AG08395 (cell line): Measurements from ENCODE around the gene C4orf33.
"Not testable (repeated sequence)": the region's sequence is repeated elsewhere in the genome, so short reads cannot be mapped to it uniquely, and the experiment has no call there.

ENCODE experiments used
- DNase-seq: peaks from one replicate; pipeline ENCODE4 v3.0.0; 2012; ENCODE audit warnings: mixed read lengths, low spot score

C4orf33 gene

GRCh38 chr4:129095811-129096454 lies at the start of gene C4orf33:
TSS of gene C4orf33 (plus strand) at chr4:129096152. CDS start at chr4:129102611, 6,459 bp downstream.
- peak; percentile 75 for DNase-seq

GRCh38 chr4:129059028-129059427 lies 36.9 kb upstream of the C4orf33 start:
- no peak for DNase-seq

DNA sequence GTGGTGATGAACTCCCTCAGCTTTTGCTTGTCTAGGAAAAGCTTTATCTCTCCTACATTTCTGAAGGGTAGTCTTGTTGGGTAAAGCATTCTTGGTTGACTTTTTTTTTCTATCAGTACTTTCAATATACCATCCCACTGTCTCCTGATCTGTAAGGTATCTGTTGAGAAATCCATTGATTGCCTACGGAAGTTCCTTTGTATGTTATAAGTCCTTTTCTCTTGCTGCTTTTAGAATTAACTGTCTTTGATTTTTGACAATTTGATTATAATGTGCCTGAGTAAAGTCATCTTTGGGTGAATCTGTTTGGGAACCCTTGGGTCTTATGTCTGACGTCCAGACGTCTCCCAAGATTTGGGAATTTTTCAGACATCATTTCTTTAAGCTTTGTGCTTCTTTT lies 33.4 kb upstream of the C4orf33 start:
- DNase-seq = no peak

- no peak for DNase-seq
Observed at GRCh38 chr4:129063640-129064039, 32.3 kb upstream of the C4orf33 start.

- peak; percentile 38 for DNase-seq
Observed at GRCh38 chr4:129064717-129065116, 31.2 kb upstream of the C4orf33 start.

DNA sequence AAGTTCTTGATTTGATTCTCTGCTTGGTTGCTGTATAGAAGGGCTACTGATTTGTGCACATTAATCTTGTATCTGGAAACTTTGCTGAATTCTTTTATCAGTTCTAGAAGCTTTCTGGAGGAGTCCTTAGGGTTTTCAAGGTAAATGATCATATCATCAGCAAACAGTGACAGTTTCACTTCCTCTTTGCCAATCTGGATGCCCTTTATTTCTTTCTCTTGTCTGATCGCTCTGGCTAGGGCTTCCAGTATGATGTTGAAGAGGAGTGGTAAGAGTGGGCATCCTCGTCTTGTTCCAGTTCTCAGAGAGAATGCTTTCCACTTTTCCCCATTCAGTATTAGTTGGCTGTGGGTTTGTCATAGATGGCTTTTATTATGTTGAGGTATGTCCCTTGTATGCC lies 26.4 kb upstream of the C4orf33 start:
- DNase-seq = not testable (repeated sequence)

DNA sequence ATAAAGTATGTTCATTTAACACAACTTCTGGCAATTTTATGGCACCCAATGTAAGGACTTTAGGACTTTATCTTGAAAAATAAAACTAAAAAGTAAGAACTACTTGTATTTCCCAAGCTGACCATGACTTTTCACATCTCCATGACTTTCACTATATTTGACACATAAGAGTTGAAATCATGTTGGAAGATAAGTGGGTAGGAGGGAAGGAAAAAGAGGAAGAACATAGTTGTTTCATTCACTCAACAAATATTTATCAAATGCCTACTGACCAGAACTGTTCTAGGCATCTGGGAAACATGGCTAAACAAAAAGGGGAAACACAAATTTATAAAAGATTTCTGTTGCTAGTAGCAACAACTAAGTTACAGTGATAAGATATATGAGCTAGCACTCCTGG lies 18.6 kb upstream of the C4orf33 start:
- DNase-seq = no peak

DNA sequence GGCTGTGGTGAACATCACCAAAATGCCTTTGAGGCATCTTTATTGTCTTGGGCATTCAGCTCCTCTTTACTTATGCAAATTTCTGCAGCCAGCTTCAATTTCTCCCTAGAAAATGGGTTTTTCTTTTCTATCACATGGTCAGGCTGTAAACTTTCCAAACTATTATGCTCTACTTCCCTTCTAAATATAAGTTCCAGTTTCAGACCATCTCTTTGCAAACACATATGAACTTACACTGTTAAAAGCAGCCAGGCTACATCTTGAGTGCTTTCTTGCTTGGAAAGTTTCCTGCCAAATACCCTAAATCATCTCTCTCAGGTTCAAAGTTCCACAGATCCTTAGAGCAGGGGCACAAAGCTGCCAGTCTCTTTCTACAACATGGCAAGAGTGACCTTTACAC lies 15.8 kb upstream of the C4orf33 start:
- DNase-seq = no peak

GRCh38 chr4:129082302-129082701 lies 13.7 kb upstream of the C4orf33 start:
- DNase-seq = no peak

GRCh38 chr4:129085472-129085871 lies 10.5 kb upstream of the C4orf33 start:
- no peak for DNase-seq

DNA sequence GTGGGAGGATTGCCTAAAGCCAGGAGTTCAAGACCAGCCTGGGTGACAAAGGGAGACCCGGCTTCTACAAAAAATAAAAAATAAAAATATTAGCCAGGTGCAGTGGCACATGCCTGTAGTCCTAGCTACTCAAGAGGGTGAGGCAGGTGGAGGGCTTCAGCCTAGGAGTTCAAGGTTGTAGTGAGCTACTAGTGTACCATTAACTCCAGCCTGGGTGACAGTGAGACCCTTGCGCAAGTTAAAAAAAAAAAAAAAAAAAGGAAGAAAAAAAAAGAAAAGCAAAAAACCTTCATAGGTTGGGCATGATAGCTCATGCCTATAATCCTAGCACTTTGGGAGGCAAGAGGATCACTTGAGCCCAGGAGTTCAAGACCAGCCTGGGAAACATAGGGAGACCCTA lies 8.4 kb upstream of the C4orf33 start:
- no peak for DNase-seq

- DNase-seq = peak; percentile 18
Observed at GRCh38 chr4:129092631-129093190, 3.2 kb upstream of the C4orf33 start.

DNA sequence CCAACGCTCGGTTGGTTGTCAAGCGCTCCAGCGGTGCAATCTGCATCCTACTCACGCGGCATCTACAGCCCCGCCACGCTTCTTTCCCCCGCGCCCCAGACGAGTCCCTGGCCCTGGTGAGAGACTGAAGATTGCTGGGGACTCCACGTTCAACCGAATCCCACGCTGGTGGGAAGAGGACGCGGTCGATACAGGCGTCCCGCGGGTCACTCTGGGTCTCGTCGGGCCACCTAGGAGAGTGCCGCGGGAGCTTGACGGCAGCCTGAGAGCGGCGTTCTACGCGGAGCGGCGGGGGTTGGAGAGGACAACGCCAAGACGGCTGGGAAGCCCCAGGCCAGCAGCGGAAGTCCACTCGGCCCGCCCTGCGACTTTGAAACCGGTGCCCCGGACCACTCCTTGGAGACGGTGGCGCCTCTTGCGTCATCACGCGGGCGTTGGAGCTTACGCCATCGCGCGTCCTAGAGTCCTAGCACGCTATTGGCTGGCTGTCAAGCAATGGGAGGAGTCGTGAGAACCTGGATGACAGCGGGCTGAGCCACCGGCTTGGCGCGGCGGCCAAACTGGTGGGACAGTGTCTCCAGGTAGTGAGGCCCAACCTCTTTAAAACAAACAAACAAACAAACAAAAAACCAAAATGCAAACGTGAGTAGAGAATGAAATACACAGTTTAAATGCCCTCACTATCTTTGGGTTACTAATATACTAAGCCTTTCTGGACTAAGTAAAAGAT lies 2.6 kb upstream of the C4orf33 start, which contains the start of gene SCLT1:
SCLT1 (minus strand) TSS at position 349 of the 730 bp plus-strand sequence. CDS start 436 bp downstream, outside the sequence.
- DNase-seq = peak; percentile 97

DNA sequence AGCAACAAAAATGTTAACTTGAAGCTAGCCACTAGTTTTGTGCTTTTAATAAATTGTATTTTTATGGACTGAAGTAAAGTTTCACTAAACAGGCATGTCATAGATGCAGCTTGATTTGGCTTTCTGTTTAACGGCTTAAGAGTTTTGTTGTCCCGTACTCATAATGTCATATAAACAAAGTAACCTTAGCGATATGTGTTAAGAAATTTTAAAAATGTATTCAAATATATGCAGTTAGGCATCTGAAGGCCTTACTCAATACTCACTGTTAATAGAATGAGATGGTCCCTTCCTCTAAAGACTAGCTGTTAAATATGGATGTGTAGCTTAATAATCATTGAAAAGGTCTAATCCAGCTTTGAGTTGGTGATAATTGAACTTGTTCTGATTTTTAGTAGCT lies 1.6 kb upstream of the C4orf33 start:
- DNase-seq = no peak

GRCh38 chr4:129098531-129099001 lies 2.6 kb downstream of the C4orf33 start:
- DNase-seq = no peak

GRCh38 chr4:129109965-129110824 lies 14.2 kb downstream of the C4orf33 start:
- no peak for DNase-seq

DNA sequence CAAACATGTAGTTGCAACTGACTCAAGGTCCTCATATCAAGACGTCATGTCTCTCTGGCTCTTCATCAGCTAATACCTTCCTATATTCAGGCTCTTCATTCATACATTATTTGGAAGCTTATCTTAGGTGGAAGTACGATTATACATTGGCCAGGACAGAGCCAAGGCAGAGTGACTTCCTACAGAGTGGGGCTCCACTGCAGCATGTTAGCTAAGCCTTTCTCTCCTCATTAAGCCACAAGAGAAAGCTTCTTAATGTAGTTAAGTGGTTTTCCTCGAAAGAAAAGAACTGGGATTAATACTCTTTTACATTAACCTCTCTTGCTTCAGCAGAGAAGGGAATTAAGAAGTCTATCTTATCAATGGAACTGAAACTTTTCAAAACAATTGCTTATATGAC lies 15.0 kb downstream of the C4orf33 start:
- no peak for DNase-seq

DNA sequence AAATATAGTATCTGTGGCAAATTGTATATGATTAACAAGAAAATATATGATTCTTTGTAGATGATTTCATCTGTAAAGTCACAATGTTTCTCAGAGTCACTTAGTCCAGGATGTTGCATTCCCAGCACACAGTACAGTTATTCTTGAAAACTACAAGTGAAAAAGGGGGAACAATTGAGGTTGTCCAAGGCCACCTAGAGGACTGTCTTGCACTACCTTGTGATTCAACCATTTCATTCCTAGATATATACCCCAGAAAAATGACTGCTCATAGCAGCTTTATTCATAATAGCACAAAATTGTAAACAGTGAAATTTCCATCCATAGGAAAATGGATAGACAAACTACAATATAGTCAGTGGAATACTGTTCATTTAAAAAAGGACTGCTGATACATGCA lies 16.0 kb downstream of the C4orf33 start:
- DNase-seq = no peak

DNA sequence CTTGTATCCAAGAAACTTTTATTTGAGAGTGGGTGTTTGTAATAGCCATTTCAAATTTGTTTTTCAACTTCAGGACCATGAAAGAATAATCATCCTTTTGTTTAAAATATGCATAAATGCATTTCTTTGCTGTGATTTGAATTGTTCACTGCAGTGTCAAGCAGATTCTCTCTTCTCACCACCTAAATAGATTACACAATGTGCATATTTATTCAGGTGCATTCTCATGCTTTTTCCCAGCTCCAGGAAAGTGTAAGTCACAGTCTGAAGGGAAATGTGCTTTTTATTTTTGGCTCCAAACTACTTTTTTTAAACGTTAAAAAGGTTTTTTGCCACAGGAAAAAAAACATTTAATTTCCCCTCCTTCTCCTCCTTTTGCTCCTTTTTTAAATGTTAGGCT lies 17.5 kb downstream of the C4orf33 start:
- DNase-seq = no peak

GRCh38 chr4:129113919-129114318 lies 18.0 kb downstream of the C4orf33 start:
- DNase-seq = no peak

DNA sequence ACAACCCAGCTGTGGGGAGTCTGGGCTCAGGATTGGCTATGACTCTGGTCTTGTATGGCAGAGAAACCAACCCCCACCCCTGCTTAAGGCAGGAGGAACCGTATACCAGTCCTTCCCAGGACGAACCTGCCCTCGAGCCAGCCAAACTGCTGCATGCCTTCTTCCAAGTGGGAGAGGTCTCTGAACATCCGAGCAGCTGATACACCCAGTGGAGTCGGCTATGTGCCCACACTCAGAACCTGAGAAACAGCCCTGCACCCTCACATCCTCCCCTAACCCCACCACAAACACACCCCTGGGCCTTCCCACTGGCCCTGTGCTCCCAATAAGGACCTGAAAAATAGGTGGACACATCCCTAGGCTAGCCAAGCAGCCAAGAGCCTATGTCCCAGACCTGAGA lies 21.8 kb downstream of the C4orf33 start:
- no peak for DNase-seq

- DNase-seq = not testable (repeated sequence)
Observed at GRCh38 chr4:129126614-129127013, 30.7 kb downstream of the C4orf33 start.
